ENCODE results near the gene RBBP6.
"Not testable (repeated sequence)": the region's sequence is repeated elsewhere in the genome, so short reads cannot be mapped to it uniquely, and the experiment has no call there.

Gene RBBP6

DNA sequence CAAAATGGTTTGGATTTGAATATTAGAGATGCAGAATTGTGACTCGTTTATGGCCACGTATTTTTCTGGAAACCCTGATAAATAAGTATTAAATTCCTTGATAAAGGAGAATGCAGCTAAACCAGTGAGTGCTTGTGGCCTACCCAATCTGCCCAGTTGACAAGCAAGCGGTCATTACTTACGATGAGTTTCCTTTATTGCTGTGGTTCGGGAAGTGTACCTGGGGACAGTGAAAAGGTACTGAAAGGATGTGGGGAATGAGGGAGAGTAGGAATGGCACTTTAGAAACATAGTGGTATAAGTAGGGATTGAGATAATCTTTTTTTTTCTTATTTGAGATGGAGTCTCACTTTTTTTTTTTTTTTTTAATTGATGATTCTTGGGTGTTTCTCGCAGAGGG lies 33.8 kb downstream of the RBBP6 start:
- DNase-seq = no peak

DNA sequence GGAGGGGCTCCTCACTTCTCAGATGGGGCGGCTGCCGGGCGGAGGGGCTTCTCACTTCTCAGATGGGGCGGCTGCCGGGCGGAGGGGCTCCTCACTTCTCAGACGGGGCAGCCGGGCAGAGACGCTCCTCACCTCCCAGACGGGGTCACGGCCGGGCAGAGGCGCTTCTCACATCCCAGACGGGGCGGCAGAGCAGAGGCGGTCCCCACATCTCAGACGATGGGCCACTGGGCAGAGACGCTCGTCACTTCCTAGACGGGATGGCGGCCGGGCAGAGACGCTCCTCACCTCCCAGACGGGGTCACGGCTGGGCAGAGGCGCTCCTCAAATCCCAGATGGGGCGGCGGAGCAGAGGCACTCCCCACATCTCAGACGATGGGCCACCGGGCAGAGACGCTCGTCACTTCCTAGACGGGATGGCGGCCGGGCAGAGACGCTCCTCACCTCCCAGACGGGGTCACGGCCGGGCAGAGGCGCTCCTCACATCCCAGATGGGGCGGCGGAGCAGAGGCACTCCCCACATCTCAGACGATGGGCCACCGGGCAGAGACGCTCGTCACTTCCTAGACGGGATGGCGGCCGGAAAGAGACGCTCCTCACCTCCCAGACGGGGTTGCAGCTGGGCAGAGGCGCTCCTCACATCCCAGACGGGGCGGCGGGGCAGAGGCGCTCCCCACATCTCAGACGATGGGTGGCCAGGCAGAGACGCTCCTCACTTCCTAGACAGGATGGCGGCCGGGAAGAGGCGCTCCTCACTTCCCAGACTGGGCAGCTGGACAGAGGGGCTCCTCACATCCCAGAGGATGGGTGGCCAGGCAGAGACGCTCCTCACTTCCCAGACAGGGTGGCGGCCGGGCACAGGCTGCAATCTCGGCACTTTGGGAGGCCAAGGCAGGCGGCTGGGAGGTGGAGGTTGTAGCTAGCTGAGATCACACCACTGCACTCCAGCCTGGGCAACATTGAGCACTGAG lies 35.4 kb downstream of the RBBP6 start:
- not testable (repeated sequence) for DNase-seq

DNA sequence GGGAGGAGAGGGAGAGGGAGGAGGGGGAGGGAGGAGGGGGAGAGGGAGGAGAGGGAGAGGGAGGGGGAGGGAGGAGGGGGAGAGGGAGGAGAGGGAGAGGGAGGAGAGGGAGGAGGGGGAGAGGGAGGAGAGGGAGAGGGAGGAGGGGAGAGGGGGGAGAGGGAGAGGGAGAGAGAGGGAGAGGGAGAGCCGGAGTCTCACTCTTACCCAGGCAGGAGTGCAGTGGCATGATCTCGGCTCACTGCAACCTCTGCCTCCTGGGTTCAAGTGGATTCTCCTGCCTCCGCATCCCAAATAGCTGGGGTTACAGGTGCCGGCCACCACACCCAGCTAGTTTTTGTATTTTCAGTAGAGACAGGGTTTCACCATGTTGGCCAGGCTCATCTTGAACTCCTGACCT lies 36.4 kb downstream of the RBBP6 start:
- not testable (repeated sequence) for DNase-seq

DNA sequence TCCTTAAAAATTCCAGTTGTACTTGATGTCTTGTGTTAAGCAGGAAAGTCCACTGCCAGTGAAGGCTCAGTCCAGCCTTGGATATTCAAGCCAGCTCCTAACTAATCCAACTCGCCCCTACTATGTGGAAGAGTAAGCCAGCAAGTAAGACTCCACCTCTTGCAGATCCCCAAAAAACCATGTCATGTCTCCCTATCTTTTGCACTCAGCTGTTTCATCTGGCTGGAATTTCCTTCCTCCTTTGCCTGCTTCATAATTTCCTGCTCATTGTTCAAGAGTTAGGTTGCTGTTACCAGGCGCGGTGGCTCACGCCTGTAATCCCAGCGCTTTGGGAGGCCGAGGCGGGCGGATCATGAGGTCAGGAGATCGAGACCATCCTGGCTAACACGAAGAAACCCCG lies 37.8 kb downstream of the RBBP6 start:
- no peak for DNase-seq

DNA sequence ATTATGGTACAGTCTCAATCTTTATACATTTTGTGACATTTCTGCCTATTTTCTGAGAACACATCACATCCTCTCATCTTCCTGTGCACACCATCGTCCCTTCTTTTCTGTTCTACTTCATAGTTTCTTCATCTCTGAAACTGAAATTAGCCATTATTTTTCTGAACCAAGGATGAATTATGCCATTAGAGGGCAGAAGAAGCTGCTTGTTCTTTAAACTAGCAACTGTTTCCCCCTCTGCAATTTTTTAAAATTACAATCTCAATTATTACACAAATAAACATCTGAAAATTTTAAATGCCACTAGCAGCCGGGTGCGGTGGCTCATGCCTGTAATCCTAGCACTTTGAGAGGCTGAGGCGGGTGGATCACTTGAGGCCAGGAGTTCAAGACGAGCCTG lies 41.3 kb downstream of the RBBP6 start:
- no peak for DNase-seq

DNA sequence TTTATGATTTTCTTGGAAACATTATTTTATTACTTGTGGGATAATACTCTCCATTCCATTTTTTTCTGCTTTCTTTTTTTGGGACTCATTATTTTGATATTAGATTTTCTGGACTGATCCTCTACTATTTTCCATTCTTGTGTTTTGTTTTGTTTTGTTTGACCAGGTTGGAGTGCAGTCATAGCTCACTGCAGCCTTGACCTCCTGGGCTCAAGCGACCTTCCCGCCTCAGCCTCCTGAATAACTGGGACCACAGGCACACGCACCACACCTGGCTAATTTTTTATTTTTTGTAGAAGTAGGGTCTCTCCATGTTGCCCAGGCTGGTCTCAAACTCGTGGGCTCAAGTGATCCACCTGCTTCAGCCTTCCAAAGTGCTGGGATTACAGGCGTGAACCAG lies 44.1 kb downstream of the RBBP6 start:
- DNase-seq = no peak

DNA sequence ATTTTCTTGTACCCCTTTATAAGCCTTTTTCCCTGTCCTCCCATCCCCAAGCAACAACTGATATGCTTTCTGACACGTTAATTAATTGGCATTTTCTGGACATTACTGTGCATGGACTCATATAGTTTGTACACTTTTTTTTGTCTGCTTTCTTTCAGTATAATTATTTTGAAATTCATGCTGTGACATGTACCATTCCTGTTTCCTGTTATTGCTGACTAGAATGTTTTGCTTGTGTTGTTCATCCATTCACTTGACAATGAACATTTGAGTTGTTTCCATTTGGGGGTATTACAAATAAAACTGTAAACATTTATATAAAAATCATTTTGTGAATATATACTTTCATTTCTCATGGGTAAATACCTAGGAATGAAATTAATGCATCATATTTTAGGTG lies 50.6 kb downstream of the RBBP6 start:
- no peak for DNase-seq

DNA sequence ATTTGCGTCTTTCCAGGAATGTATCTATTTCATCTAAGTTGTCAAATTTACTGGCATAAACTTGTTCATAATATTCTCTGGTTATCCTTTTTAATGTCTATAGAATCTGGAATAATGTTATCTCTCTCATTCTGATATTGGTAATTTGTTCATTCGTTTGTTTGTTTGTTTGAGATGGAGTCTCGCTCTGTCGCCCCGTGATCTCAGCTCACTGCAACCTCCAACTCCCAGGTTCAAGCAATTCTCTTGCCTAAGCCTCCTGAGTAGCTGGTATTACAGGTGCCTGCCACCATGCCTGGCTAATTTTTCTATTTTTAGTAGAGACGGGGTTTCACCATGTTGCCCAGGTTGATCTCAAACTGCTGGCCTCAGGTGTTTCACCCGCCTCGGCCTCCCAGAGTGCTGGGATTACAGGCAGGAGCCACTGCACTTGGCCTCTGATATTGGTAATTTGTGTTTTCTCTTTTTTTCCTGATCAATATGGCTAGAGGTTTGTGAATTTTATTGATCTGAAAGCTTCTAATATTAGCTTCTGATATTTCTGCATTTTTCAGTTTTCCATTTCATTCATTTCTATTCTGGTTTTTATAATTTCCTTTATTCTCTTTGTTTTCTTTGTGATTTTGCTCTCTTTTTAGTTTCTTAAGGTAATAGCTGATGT lies 59.5 kb downstream of the RBBP6 start:
- no peak for DNase-seq

DNA sequence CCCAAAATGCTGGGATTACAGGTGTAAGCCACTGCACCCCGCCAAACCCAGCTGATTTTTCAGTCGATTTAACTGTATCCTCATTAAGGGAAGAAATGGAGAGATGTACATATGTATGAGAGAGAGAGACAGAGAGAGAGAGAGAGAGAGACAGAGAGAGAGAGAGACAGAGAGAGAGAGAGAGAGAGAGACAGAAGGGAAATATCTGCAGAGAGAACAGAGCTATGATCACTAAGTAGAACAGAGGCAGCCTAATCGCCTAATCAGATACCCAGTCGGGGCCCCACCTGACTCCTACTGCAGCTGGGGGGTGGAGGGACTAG lies 70.0 kb downstream of the RBBP6 start:
- no peak for DNase-seq

DNA sequence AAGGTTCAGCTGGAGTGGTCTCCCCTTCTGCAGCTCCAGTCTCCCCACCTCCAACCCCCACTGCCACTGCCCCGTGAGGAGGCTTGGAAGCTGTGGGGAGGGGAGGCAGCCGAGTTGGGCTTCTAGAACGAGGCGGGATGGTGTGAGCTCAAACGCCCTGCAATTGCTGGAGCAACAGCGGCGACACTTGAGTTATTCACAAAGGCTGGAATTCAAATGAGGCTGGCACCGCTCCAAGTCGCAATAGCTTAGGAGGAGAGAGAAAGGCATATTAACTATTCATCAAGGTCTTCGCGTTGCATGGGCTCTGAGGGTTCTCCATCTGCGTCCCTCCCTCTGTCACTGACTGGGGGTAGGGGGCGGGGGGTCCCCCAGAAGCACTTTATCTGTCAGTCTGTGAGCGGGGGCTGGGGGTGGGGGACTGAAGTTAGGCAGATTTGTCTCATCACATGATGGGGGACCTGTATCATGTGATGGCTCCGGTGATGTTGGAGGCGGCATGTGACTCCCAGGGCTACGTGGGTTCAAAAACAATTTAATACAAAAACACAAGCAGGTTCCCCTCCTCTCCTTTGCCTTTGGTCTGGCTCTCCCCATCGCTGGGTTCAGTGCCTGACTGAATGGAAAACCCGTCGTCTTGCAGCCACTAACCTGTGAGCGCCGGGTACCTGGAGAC lies 70.5 kb downstream of the RBBP6 start:
- no peak for DNase-seq

DNA sequence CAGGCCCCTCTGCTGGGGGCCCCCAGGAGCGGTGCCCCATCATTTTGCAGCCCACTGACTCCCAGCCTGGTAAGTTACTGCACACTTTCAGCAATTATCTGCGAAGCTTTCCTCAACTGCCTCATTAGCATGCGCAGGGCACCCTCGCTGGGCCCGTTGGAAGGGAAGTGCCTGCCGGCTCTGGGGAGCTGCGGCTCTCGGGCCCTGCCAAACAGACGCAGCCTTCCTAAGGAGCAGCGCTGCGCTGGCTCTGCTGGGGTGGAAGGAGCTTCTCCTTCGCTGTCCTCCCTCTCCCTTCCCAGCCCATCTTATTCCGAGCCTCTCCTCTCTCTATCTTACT lies 71.0 kb downstream of the RBBP6 start:
- DNase-seq = no peak

DNA sequence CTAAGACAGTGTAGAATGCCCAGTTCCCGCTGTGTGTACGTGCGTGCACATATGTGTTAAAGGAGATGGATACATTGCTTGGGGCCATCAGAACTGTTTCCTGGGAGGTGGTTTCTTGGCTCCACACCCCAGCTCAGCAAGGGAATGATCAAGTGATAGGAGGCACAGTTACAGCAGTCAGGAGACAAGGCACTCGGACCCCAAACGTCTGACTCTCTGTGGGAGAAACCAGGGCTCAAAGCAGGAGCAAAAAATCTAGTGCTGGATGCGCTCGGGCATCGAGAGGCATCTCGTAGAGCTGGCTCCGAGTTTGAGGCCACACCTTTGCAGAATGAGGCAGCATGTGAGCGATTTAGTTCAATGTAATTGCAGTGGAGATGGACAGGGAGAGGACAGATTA lies 71.9 kb downstream of the RBBP6 start:
- no peak for DNase-seq

DNA sequence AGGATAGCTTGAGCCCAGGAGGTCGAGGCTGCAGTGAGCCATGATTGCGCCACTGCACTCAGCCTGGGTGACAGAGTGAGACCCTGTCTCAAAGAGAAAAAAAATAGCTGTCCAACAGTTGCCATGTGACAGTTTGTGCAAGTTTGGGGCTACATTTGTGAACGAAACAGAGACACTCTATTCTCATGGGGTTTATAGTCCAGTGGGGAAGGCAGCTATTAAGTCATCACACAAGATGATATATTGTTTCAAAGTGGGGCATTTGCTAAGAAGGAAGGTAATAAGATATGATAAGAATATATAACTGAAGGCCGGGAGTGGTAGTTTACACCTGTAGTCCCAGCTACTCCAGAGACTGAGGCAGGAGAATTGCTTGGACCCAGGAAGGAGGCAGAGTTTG lies 73.3 kb downstream of the RBBP6 start:
- no peak for DNase-seq

DNA sequence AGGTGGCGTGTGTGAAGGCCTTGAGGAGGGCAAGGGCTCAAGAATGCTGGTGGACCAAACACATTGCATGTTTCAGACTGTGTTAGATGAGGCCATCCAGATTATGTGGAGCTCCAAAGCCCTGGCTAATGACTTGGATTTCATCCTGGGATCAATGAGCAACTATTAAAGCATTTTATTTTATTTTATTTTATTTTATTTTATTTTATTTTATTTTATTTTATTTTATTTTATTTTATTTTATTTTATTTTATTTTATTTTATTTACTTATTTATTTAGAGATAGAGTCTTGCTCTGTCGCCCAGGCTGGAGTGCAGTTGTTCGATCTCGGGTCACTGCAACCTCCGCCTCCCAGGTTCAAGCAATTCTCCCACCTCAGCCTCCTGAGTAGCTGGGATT lies 73.9 kb downstream of the RBBP6 start:
- DNase-seq = not testable (repeated sequence)

DNA sequence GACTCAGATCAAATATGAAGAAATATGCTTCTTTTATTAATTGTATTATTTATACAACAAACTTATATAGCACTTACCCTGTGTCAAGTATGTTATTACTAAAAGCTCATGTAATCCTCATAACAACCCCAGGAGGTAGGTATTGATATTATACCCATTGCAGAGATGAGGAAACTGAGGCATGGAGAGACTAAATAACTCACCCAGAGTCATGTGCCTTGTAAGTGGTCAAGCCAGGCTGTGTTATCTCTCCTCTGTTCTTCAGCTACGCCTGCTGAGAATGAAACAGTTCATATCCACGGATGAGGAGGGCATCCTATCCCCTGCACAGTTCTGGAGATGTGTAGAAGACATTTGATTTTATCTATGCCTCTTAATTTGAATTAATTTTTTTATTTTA lies 78.1 kb downstream of the RBBP6 start:
- no peak for DNase-seq

Data from CD4-positive, alpha-beta T cell treated with Interleukin-4 for 4 hours (primary cell).